Stomach smooth muscle (tissue), 2 donors: Measurements from ENCODE around the gene LRCH4.

Source experiments
- H3K27ac ChIP-seq: one replicate; pipeline ENCODE4 v1.7.0; 2013; ENCODE audit warnings: mild to moderate bottlenecking, low read length, inconsistent platforms
- H3K27me3 ChIP-seq, 2 donors: one replicate each; pipeline ENCODE4 v1.7.0; 2013; ENCODE audit warnings: low read length in 2 of 2; ENCODE audit not compliant: insufficient read depth in 2 of 2, control insufficient read depth in 1 of 2
- H3K36me3 ChIP-seq, 2 donors: one replicate each; pipeline ENCODE4 v1.7.0; 2013; ENCODE audit warnings: low read length in 2 of 2; ENCODE audit not compliant: control insufficient read depth in 2 of 2, insufficient read depth in 2 of 2
- H3K4me1 ChIP-seq: one replicate; pipeline ENCODE4 v1.7.0; 2013; ENCODE audit warnings: low read length; ENCODE audit not compliant: control insufficient read depth, insufficient read depth
- H3K4me3 ChIP-seq, 2 donors: one replicate each; pipeline ENCODE4 v1.7.0; 2013; ENCODE audit warnings: low read length in 2 of 2
- H3K9ac ChIP-seq, 2 donors: one replicate each; pipeline ENCODE4 v1.7.0; 2013; ENCODE audit warnings: low read length in 2 of 2, mild to moderate bottlenecking in 1 of 2
- H3K9me3 ChIP-seq, 2 donors: one replicate each; pipeline ENCODE4 v1.7.0; 2013; ENCODE audit warnings: low read length in 2 of 2; ENCODE audit not compliant: control insufficient read depth in 2 of 2
- donor health status: healthy.
- donor health status: Pancreatic carcinoma.

LRCH4 gene

GRCh38 chr7:100585511-100586265 lies at the start of gene LRCH4:
TSS of gene LRCH4 (minus strand) at chr7:100586129. CDS start at chr7:100586100, 29 bp downstream.
- Histone ChIP-seq H3K9me3 (no peaks in the 10 kb centered on the region), H3K9ac (peak within 1 kb of the TSS; percentile 82 to 85), H3K27ac (peak within 1 kb of the TSS; percentile 82), H3K27me3 (peaks cover 0 to 4% of the 10 kb centered on the region in 2 donors), H3K4me1 (peaks cover 32% of the 10 kb centered on the region), H3K4me3 (peak within 1 kb of the TSS; percentile 90 to 94), H3K36me3 (peaks cover 11 to 19% of the 10 kb centered on the region in 2 donors)

DNA sequence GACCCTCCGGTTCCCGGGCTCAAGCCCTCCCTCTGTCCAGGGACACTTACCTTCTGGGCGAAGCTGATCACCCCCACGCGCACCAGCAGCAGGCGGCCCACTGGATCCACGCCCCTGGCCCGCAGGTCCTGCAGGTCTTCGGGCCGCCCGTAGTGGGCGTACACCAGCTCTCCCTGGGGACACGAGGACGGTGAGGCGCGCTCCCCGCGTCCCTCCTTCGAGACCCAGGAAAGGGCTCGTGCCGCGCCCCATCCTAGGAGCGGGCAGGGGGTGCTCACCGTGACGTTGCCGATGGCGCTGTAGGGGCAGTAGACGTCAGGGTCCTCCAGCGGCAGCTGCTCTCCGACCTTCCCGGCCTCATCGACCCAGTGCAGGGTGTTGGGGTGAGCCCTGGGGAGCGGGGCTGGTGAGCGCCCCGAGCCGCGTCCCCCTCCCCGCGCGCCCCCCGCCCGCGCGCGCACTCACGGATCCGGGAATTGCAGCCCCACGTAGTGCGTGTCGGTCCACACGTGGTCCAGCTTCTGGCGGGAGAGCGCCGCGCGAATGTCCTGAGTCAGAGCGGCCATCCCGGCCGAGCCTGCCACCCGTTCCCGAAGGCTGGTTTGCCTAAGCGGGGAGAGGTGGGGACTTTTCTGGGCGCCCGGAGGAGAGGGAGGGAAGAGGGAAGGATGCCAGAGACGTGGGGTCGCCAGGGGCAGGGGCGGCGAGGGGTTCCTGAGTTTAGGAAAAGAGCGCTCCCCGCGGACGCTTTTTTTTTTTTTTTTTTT lies 47.2 kb upstream of the LRCH4 start:
- H3K4me3 ChIP-seq = peak overlapping the region; percentile 48 to 63
- peak overlapping the region in 1 of 2 donors; percentile 37 for H3K9ac ChIP-seq
- no peak overlapping the region for H3K27ac ChIP-seq
- H3K36me3 ChIP-seq = no peaks in the 10 kb centered on the region
- H3K27me3 ChIP-seq = peaks cover 25 to 28% of the 10 kb centered on the region in 2 donors
- H3K4me1 ChIP-seq = peaks cover 8% of the 10 kb centered on the region
- H3K9me3 ChIP-seq = no peaks in the 10 kb centered on the region

DNA sequence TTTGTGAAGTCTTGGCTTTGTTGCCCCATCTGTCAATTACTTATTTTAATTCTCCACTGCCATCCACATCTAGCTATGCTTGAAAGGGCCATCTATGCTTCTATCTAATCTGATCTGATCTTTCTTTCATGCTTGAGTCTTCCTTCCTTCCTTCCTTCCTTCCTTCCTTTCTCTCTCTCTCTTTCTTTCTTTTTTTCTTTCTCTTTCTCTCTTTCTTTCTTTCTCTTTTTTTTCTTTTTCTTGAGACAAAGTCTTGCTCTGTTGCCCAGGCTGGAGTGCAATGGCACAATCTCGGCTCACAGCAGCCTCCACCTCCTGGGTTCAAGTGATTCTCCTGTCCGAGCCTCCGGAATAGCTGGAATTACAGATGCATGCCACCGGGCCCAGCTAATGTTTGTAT lies 44.1 kb upstream of the LRCH4 start:
- peaks cover 17% of the 10 kb centered on the region for H3K4me1 ChIP-seq
- no peaks in the 10 kb centered on the region for H3K36me3 ChIP-seq
- H3K4me3 ChIP-seq = no peak overlapping the region
- H3K27ac ChIP-seq = no peak overlapping the region
- peaks cover 28 to 32% of the 10 kb centered on the region in 2 donors for H3K27me3 ChIP-seq
- H3K9ac ChIP-seq = no peak overlapping the region
- H3K9me3 ChIP-seq = no peaks in the 10 kb centered on the region

- H3K27me3 ChIP-seq = peaks cover 24 to 32% of the 10 kb centered on the region in 2 donors
- H3K4me1 ChIP-seq = peaks cover 17% of the 10 kb centered on the region
- H3K4me3 ChIP-seq = no peak overlapping the region
- H3K9ac ChIP-seq = no peak overlapping the region
- H3K36me3 ChIP-seq = no peaks in the 10 kb centered on the region
- no peak overlapping the region for H3K27ac ChIP-seq
- H3K9me3 ChIP-seq = no peaks in the 10 kb centered on the region
These were observed 43.3 kb upstream of the LRCH4 start for GRCh38 chr7:100629117-100629716.

GRCh38 chr7:100627238-100627549 lies 41.3 kb upstream of the LRCH4 start:
- Histone ChIP-seq H3K9me3 (no peaks in the 10 kb centered on the region), H3K4me1 (peaks cover 9% of the 10 kb centered on the region), H3K4me3 (peak overlapping the region in 1 of 2 donors; percentile 49), H3K27me3 (peaks cover 13 to 18% of the 10 kb centered on the region in 2 donors), H3K36me3 (no peaks in the 10 kb centered on the region), H3K27ac (no peak overlapping the region), H3K9ac (no peak overlapping the region)

GRCh38 chr7:100626530-100627237 lies 40.8 kb upstream of the LRCH4 start:
- Histone ChIP-seq H3K9ac (no peak overlapping the region), H3K4me3 (peak overlapping the region; percentile 43 to 54), H3K36me3 (no peaks in the 10 kb centered on the region), H3K4me1 (peaks cover 9% of the 10 kb centered on the region), H3K27ac (no peak overlapping the region), H3K27me3 (peaks cover 10 to 13% of the 10 kb centered on the region in 2 donors), H3K9me3 (no peaks in the 10 kb centered on the region)

DNA sequence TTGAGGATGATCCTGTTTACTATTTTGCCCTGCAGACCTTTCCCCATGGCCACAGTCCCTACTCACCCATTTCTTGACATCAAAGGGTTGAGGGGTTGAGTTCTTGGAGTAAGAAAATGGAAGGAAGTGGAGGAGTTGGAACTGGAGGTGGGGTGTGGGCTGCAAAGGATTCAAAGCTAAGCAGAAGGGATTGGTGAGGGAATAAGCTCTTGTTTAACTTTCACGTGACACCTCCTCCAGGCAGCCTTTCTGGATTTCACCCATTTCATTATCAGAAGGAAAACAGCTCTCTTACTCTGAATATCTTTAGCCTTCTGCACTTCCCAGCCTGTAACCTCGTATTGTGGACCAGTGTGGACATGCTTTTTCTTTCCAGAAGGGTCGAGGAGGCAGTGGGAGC lies 40.1 kb upstream of the LRCH4 start:
- H3K4me1 ChIP-seq = peaks cover 9% of the 10 kb centered on the region
- peak overlapping the region; percentile 35 to 54 for H3K4me3 ChIP-seq
- no peaks in the 10 kb centered on the region for H3K9me3 ChIP-seq
- no peaks in the 10 kb centered on the region for H3K36me3 ChIP-seq
- H3K9ac ChIP-seq = no peak overlapping the region
- H3K27me3 ChIP-seq = peaks cover 8 to 11% of the 10 kb centered on the region in 2 donors
- H3K27ac ChIP-seq = no peak overlapping the region

- Histone ChIP-seq H3K9ac (no peak overlapping the region), H3K9me3 (no peaks in the 10 kb centered on the region), H3K36me3 (peaks cover 0 to 2% of the 10 kb centered on the region in 2 donors), H3K4me1 (peaks cover 9% of the 10 kb centered on the region), H3K4me3 (no peak overlapping the region), H3K27ac (no peak overlapping the region), H3K27me3 (peaks cover 2 to 9% of the 10 kb centered on the region in 2 donors)
These were observed 38.3 kb upstream of the LRCH4 start for GRCh38 chr7:100623951-100624824.

DNA sequence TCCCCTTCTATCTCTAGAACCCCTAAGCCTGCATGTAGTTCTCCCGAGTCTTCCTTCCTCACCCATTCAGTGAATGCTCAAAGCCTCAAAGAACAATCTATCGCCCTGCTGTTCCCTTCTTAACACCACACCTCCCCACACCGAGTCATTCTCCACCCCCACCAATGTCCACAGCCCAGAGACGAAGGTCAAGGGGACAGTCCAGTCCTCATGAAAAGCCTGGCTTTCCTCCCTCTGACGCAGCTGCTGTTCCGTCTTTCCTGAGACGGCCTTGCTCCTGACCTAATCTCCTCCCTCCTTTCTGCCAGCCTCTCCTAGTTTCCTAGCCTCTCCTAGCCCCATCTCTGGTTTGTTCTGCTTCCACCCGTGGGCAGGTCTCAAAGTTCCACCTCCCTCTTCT lies 35.6 kb upstream of the LRCH4 start:
- peaks cover 0 to 2% of the 10 kb centered on the region in 2 donors for H3K36me3 ChIP-seq
- H3K27ac ChIP-seq = no peak overlapping the region

More for the DNA sequence above, 35.6 kb upstream of the LRCH4 start:
- Histone ChIP-seq H3K27me3 (peaks cover 0 to 6% of the 10 kb centered on the region in 2 donors), H3K4me1 (peaks cover 2% of the 10 kb centered on the region), H3K4me3 (no peak overlapping the region), H3K9me3 (no peaks in the 10 kb centered on the region), H3K9ac (no peak overlapping the region)
